ENCODE measurements around the gene ESRRG.
"Not testable (repeated sequence)": the region's sequence is repeated elsewhere in the genome, so short reads cannot be mapped to it uniquely, and the experiment has no call there.

ESRRG gene

GRCh38 chr1:216560527-216560926 lies 162.7 kb downstream of the ESRRG start:
- DNase-seq: no peak

GRCh38 chr1:216559359-216559758 lies 163.9 kb downstream of the ESRRG start:
- no peak for DNase-seq

- no peak for DNase-seq
These were observed 167.6 kb downstream of the ESRRG start for GRCh38 chr1:216555653-216556052.

- DNase-seq: no peak
These were observed 168.3 kb downstream of the ESRRG start for GRCh38 chr1:216554934-216555333.

GRCh38 chr1:216553766-216554165 lies 169.5 kb downstream of the ESRRG start:
- DNase-seq: no peak

- DNase-seq: no peak
These were observed 170.2 kb downstream of the ESRRG start for GRCh38 chr1:216553040-216553439.

- no peak for DNase-seq
These were observed 173.4 kb downstream of the ESRRG start for GRCh38 chr1:216549796-216550195.

- no peak for DNase-seq
These were observed 180.5 kb downstream of the ESRRG start for GRCh38 chr1:216542741-216543140.

GRCh38 chr1:216542263-216542662 lies 181.0 kb downstream of the ESRRG start:
- DNase-seq: no peak

- DNase-seq: no peak
These were observed 187.5 kb downstream of the ESRRG start for GRCh38 chr1:216535751-216536150.

- DNase-seq: no peak
These were observed 188.2 kb downstream of the ESRRG start for GRCh38 chr1:216535059-216535458.

GRCh38 chr1:216533776-216534175 lies 189.5 kb downstream of the ESRRG start:
- no peak for DNase-seq

GRCh38 chr1:216532251-216532798 lies 190.9 kb downstream of the ESRRG start:
- DNase-seq: no peak

GRCh38 chr1:216531263-216532239 lies 191.7 kb downstream of the ESRRG start:
- no peak for DNase-seq

GRCh38 chr1:216529851-216530250 lies 193.4 kb downstream of the ESRRG start:
- not testable (repeated sequence) for DNase-seq

- no peak for DNase-seq
These were observed 194.4 kb downstream of the ESRRG start for GRCh38 chr1:216528816-216529215.

- DNase-seq: no peak
These were observed 199.6 kb downstream of the ESRRG start for GRCh38 chr1:216523449-216524190.

GRCh38 chr1:216523043-216523442 lies 200.2 kb downstream of the ESRRG start:
- no peak for DNase-seq

- no peak for DNase-seq
These were observed 201.8 kb downstream of the ESRRG start for GRCh38 chr1:216521477-216521876.

GRCh38 chr1:216518844-216519627 lies 204.2 kb downstream of the ESRRG start:
- DNase-seq: no peak

GRCh38 chr1:216502528-216503162 lies 220.6 kb downstream of the ESRRG start:
- no peak for DNase-seq

- no peak for DNase-seq
These were observed 222.8 kb downstream of the ESRRG start for GRCh38 chr1:216500273-216500967.
